ENCODE data around the gene HOXB7. TPM values are rescaled to one million over a fixed set of nuclear protein-coding genes. Genes with fewer than 3 reads are reported as not detected.

HOXB7 gene
- polyA plus RNA-seq, 1 donor: 1.8 TPM

- no peak for DNase-seq (ENCODE audit: low read depth)
Observed at GRCh38 chr17:48594538-48595277, 16.1 kb downstream of the HOXB7 start.

GRCh38 chr17:48593840-48594537 is 16.8 kb downstream of the HOXB7 start:
- peak; percentile 44 for DNase-seq (ENCODE audit: low read depth)

GRCh38 chr17:48593126-48593829 is 17.5 kb downstream of the HOXB7 start, which contains the start of gene HOXB5:
HOXB5 (minus strand) TSS chr17:48593779; CDS start chr17:48593682, 97 bp downstream.
- DNase-seq (ENCODE audit: low read depth): no peak

- DNase-seq (ENCODE audit: low read depth): no peak
Observed at GRCh38 chr17:48592577-48592976, 18.2 kb downstream of the HOXB7 start.

GRCh38 chr17:48592057-48592514 is 18.7 kb downstream of the HOXB7 start:
- DNase-seq (ENCODE audit: low read depth): no peak

GRCh38 chr17:48591255-48592056 is 19.4 kb downstream of the HOXB7 start:
- no peak for DNase-seq (ENCODE audit: low read depth)

- no peak for DNase-seq (ENCODE audit: low read depth)
Observed at GRCh38 chr17:48590607-48591161, 20.1 kb downstream of the HOXB7 start.

- no peak for DNase-seq (ENCODE audit: low read depth)
Observed at GRCh38 chr17:48589831-48590606, 20.8 kb downstream of the HOXB7 start, which contains the start of gene HOXB3. HOXB3 (minus strand) TSS chr17:48590241; CDS start chr17:48552474, 37,767 bp downstream.

GRCh38 chr17:48589060-48589830 is 21.6 kb downstream of the HOXB7 start:
- DNase-seq (ENCODE audit: low read depth): no peak

GRCh38 chr17:48588528-48588927 is 22.3 kb downstream of the HOXB7 start:
- no peak for DNase-seq (ENCODE audit: low read depth)

GRCh38 chr17:48588074-48588415 is 22.8 kb downstream of the HOXB7 start:
- no peak for DNase-seq (ENCODE audit: low read depth)

- no peak for DNase-seq (ENCODE audit: low read depth)
Observed at GRCh38 chr17:48587276-48588073, 23.3 kb downstream of the HOXB7 start.

- DNase-seq (ENCODE audit: low read depth): no peak
Observed at GRCh38 chr17:48586355-48587258, 24.2 kb downstream of the HOXB7 start.

- DNase-seq (ENCODE audit: low read depth): no peak
Observed at GRCh38 chr17:48584223-48584741, 26.5 kb downstream of the HOXB7 start.

- no peak for DNase-seq (ENCODE audit: low read depth)
Observed at GRCh38 chr17:48583708-48584222, 27.1 kb downstream of the HOXB7 start.

GRCh38 chr17:48582750-48583069 is 28.1 kb downstream of the HOXB7 start:
- DNase-seq (ENCODE audit: low read depth): no peak

Measured in forelimb muscle (tissue), 1 donor.